Sigmoid colon (tissue), 7 donors: ENCODE measurements around the gene HEATR3. TPM values are rescaled to one million over a fixed set of nuclear protein-coding genes. Genes with fewer than 3 reads are reported as not detected.
A peak's percentile ranks its signal among the peaks of the same experiment; 100 is the strongest.

Experiments
- DNase-seq: peaks from one replicate; pipeline ENCODE4 v3.0.0-alpha.2; 2019
- H3K27ac ChIP-seq, 4 donors: fragments of 200-600 bp; sonication (generic); one replicate each; pipeline ENCODE4 v1.5.1; 2016 to 2019; ENCODE audit warnings: mild to moderate bottlenecking in 1 of 4
- H3K27me3 ChIP-seq, 3 donors: fragments of 200-600 bp; sonication (generic); one replicate each; pipeline ENCODE4 v1.5.1; 2019; ENCODE audit warnings: mild to moderate bottlenecking in 1 of 3
- H3K36me3 ChIP-seq, 4 donors: fragments of 200-600 bp; sonication (generic); one replicate each; pipeline ENCODE4 v1.5.1; 2016 to 2019
- H3K4me1 ChIP-seq, 4 donors: fragments of 200-600 bp; sonication (generic); one replicate each; pipeline ENCODE4 v1.5.1; 2017 to 2019
- H3K4me3 ChIP-seq, 4 donors: fragments of 200-600 bp; sonication (generic); one replicate each; pipeline ENCODE4 v1.5.1; 2017 to 2019; ENCODE audit warnings: mild to moderate bottlenecking in 2 of 4, moderate library complexity in 1 of 4
- H3K9me3 ChIP-seq, 4 donors: fragments of 200-600 bp in 3 of 4; sonication (generic) in 3 of 4; one replicate each; pipeline versions ENCODE4 v1.5.1 to v1.6.1; 2013 to 2019
- CTCF ChIP-seq, 4 experiments: fragments of 450-650 bp in 3 of 4; fragments of 200-600 bp in 1 of 4; IDR thresholded peaks; one replicate each; pipeline ENCODE4 v1.5.1; 2016 to 2019; ENCODE audit warnings: antibody characterized with exemption in 4 of 4, mild to moderate bottlenecking in 3 of 4, moderate library complexity in 2 of 4
- EP300 ChIP-seq, 4 donors: sonication (generic); formaldehyde crosslinking; IDR thresholded peaks; one replicate each; pipeline ENCODE4 v1.6.1; 2017; ENCODE audit warnings: antibody characterized with exemption in 4 of 4
- POLR2A ChIP-seq, 2 donors: fragments of 450-650 bp; IDR thresholded peaks; one replicate each; pipeline ENCODE4 v1.6.1; 2016; ENCODE audit warnings: antibody characterized with exemption in 2 of 2, mild to moderate bottlenecking in 2 of 2, moderate library complexity in 2 of 2
- POLR2AphosphoS5 ChIP-seq, 4 donors: sonication (generic); formaldehyde crosslinking; IDR thresholded peaks; one replicate each; pipeline ENCODE4 v1.6.1; 2017; ENCODE audit warnings: antibody characterized with exemption in 4 of 4
- WGBS, 2 donors: extraction: QIAGEN DNeasy Blood & Tissue Kit; methylation state at CpG; one replicate each; pipeline ENCODE4 v1.1.7; 2013; 5-methylcytosine and 5-hydroxymethylcytosine counted together
- intact Hi-C: fragments of 100-400 bp; cut with DNase I; formaldehyde crosslinking; loops from one replicate; pipeline ENCODE4 v1.15.1; 2023
- polyA plus RNA-seq, 3 donors: library from polyadenylated mRNA; stranded (reverse); fragments of 200-250 nt; gene quantifications; one replicate each; pipeline ENCODE4 v1.2.3, GENCODE V29; 2013
- small RNA-seq, 3 donors: library from RNA; depleted of rRNA; stranded (forward); fragments of <200 nt; gene quantifications; one replicate each; pipeline ENCODE3, GENCODE V24; 2016
- total RNA-seq, 4 donors: library from RNA; depleted of rRNA; stranded (reverse); fragments of >200 nt; gene quantifications; one replicate each; pipeline ENCODE4 v1.1.0, GENCODE V29; 2016
- donor health status: healthy with polysubstance abuse.
- donor health status: Bipolar disorder and iron deficiency.
- donor health status: healthy.

HEATR3 gene
- total and polyA plus RNA-seq, 7 donors: 5.4 to 20.5 (median 14.0) TPM

GRCh38 chr16:50152807-50153595 is 87.2 kb downstream of the HEATR3 start, which contains the start of gene TENT4B:
TSS of gene TENT4B (plus strand) at chr16:50153306. CDS start at chr16:50153622, 316 bp downstream.
- Histone ChIP-seq H3K27me3 (no peaks in the 10 kb centered on the region), H3K4me1 (peaks cover 0 to 41% (median 29%) of the 10 kb centered on the region in 4 donors), H3K27ac (peak within 1 kb of the TSS; percentile 89 to 96 (median 94)), H3K36me3 (no peaks in the 10 kb centered on the region), H3K4me3 (peak within 1 kb of the TSS; percentile 93 to 98 (median 96)), H3K9me3 (no peaks in the 10 kb centered on the region)
- WGBS, 2 donors: 0 to 1% methylated on average over 111 to 113 of the region's 114 CpGs
- DNase-seq: peak; percentile 94
- no peak for TF ChIP-seq CTCF (IDR thresholded peaks at IDR 0.05)
- TF ChIP-seq POLR2AphosphoS5 (IDR thresholded peaks at IDR 0.05): peak; percentile 81 to 96 (median 91)
- TF ChIP-seq POLR2A (IDR thresholded peaks at IDR 0.05): peak; percentile 50 to 66
- intact Hi-C loops: loop anchor here (1.0 to 10.0 kb wide), 4 partner anchors 87 to 589 kb away; partner anchors contain the start of genes BRD7, CNEP1R1 and CYLD

- Histone ChIP-seq H3K36me3 (no peaks in the 10 kb centered on the region), H3K27me3 (no peaks in the 10 kb centered on the region), H3K9me3 (no peaks in the 10 kb centered on the region), H3K4me3 (peak overlapping the region; percentile 93 to 98 (median 96)), H3K27ac (peak overlapping the region; percentile 89 to 96 (median 94)), H3K4me1 (peaks cover 0 to 50% (median 37%) of the 10 kb centered on the region in 4 donors)
- peak; percentile 71 for DNase-seq
- intact Hi-C loops: loop anchor here (1.0 to 10.0 kb wide), 5 partner anchors 57 to 588 kb away; partner anchors contain the start of genes BRD7, CNEP1R1 and CYLD
- 1 to 2% methylated on average over 89 of the region's 89 CpGs for WGBS, 2 donors
- no peak for TF ChIP-seq EP300 (IDR thresholded peaks at IDR 0.05)
- peak in 1 of 4 donors; percentile 9 for TF ChIP-seq POLR2AphosphoS5 (IDR thresholded peaks at IDR 0.05)
Observed at GRCh38 chr16:50153596-50154419, 88.0 kb downstream of the HEATR3 start.

DNA sequence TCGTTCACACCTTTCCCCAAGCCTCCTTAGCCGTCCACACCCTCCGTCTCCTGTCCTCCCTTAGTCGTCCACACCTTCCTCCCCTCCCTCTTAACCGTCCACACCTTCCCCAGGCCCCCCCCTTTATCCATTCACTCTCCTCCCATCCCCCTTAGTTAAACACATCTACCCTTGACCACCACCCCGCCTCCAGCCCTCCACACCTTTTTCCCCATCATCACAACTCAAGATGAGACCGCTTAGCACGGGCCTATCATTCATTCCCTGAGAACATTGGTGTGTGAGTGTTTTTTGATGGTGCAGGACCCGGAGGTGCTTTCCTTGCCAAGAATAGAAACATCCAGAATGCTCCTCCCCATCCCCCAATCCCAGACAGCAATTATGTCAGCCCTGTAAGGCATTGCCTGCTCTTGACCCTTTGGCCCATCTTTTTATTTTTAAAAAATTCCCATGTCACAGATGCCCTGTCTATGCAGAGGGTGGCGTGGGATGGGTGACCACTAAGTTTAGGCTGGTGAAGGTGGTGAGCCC is 88.7 kb downstream of the HEATR3 start:
- peak overlapping the region; percentile 89 to 96 (median 94) for H3K27ac ChIP-seq
- TF ChIP-seq POLR2A (IDR thresholded peaks at IDR 0.05) (no peak), POLR2AphosphoS5 (IDR thresholded peaks at IDR 0.05) (peak in 1 of 4 donors; percentile 31)
- DNase-seq: no peak
- peaks cover 0 to 54% (median 41%) of the 10 kb centered on the region in 4 donors for H3K4me1 ChIP-seq
- no peaks in the 10 kb centered on the region for H3K36me3 ChIP-seq
- no peaks in the 10 kb centered on the region for H3K9me3 ChIP-seq
- WGBS, 2 donors: 5 to 23% methylated on average over 10 of the region's 10 CpGs
- intact Hi-C loops: loop anchor here (2.0 to 10.0 kb wide), 3 partner anchors 56 to 588 kb away; partner anchors contain the start of genes BRD7 and CYLD
- H3K4me3 ChIP-seq: peak overlapping the region; percentile 93 to 98 (median 96)
- H3K27me3 ChIP-seq: no peaks in the 10 kb centered on the region

- WGBS, 2 donors: 20 to 42% methylated on average over 1 of the region's 1 CpG
- Histone ChIP-seq H3K4me3 (peak overlapping the region in 3 of 4 donors; percentile 96 to 98 (median 97)), H3K27ac (peak overlapping the region; percentile 89 to 96 (median 94)), H3K36me3 (no peaks in the 10 kb centered on the region), H3K27me3 (no peaks in the 10 kb centered on the region), H3K4me1 (peaks cover 0 to 68% (median 53%) of the 10 kb centered on the region in 4 donors), H3K9me3 (no peaks in the 10 kb centered on the region)
- TF ChIP-seq POLR2A (IDR thresholded peaks at IDR 0.05) (no peak), CTCF (IDR thresholded peaks at IDR 0.05) (no peak), POLR2AphosphoS5 (IDR thresholded peaks at IDR 0.05) (no peak), EP300 (IDR thresholded peaks at IDR 0.05) (no peak)
- no peak for DNase-seq
- intact Hi-C loops: loop anchor here (2.0 to 10.0 kb wide), 2 partner anchors 55 to 209 kb away; partner anchors contain the start of gene BRD7
Observed at GRCh38 chr16:50155925-50156324, 90.2 kb downstream of the HEATR3 start.

Small RNA genes lying within 50 kb of the gene (small RNA-seq; reads per million reads assigned to genes)
- 0 reads per million in 3 donors for gene RF00017
- 0 reads per million in 3 donors for gene RF00156
- gene RNY4P3: 1.1 to 1.5 (median 1.3) reads per million in 3 donors
- 0 reads per million in 3 donors for gene RPL10P14

Other genes with a start within 250 kb of the HEATR3 start
- gene ZNF423, start 209.9 kb upstream of the HEATR3 start, total RNA-seq: 10 to 100 TPM in 1 of 4 donors, 1 to 10 TPM in 3; 3.6 to 19.7 (median 5.0) TPM
- gene ZNF423, start 209.9 kb upstream of the HEATR3 start, polyA plus RNA-seq: 1 to 10 TPM in 2 of 3 donors, under 1 TPM in 1; 0.69 to 3.3 (median 1.2) TPM
- 10 to 100 TPM; 10.2 to 18.9 (median 14.1) TPM for gene CNEP1R1, start 40.7 kb upstream of the HEATR3 start, total RNA-seq
- 10 to 100 TPM in 1 of 3 donors, 1 to 10 TPM in 2; 6.5 to 10.9 (median 9.0) TPM for gene CNEP1R1, start 40.7 kb upstream of the HEATR3 start, polyA plus RNA-seq
- 10 to 100 TPM; 14.9 to 23.5 (median 20.0) TPM for gene TENT4B, start 87.3 kb downstream of the HEATR3 start, total RNA-seq
- 1 to 10 TPM; 3.6 to 5.0 (median 4.2) TPM for gene TENT4B, start 87.3 kb downstream of the HEATR3 start, polyA plus RNA-seq
- 10 to 100 TPM in 3 of 4 donors, 1 to 10 TPM in 1; 8.9 to 16.8 (median 11.3) TPM for gene ADCY7, start 200.6 kb downstream of the HEATR3 start, total RNA-seq
- 10 to 100 TPM in 1 of 3 donors, 1 to 10 TPM in 2; 1.2 to 24.0 (median 1.8) TPM for gene ADCY7, start 200.6 kb downstream of the HEATR3 start, polyA plus RNA-seq